GM12892 (cell line): ENCODE data around the gene MTHFSD.

Experiments
- POLR2A ChIP-seq: IDR thresholded peaks from 2 replicates; pipeline ENCODE4 v1.6.1; 2011; ENCODE audit warnings: low read depth, low read length, control low read depth
- TAF1 ChIP-seq: IDR thresholded peaks from 2 replicates; pipeline ENCODE4 v1.6.1; 2011; ENCODE audit warnings: low read depth, mild to moderate bottlenecking, control low read depth, low read length, borderline replicate concordance

DNA sequence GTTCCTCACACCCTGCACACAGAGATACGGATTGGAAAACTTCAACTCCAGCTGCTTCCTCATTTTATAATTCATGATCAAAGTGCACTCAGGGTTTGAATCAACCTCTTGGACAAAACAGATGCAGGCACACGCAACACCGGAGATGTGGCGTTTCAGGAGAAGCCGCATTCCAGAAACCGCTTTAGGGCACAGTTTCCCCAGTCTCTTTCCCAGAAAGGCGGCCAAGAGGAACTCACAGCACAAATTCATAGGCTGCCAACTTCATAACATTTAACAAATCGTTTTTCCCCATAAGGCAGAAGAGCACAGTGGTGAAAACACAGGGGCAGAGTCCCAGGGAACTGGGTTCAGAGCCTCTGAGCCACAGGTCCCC is 8.4 kb downstream of the MTHFSD start:
- TF ChIP-seq POLR2A (no peak), TAF1 (no peak)
